AG04449 (cell line): ENCODE measurements around the gene IL17RD.

Experiments
- CTCF ChIA-PET: fragments of 350-600 bp; formaldehyde crosslinking; extraction: SDS; loops from one replicate; lab custom pipeline; 2021; ENCODE audit warnings: antibody characterized with exemption; lab: Yijun Ruan, JAX
- POLR2A ChIA-PET: fragments of 400-600, 350-600 bp; formaldehyde crosslinking; extraction: SDS; loops from one replicate; lab custom pipeline; 2020; ENCODE audit warnings: antibody characterized with exemption, inconsistent platforms; lab: Yijun Ruan, JAX
- DNase-seq: peaks from one replicate; pipeline ENCODE4 v3.0.0-alpha.2; 2010; ENCODE audit warnings: low read depth, low spot score
- H3K4me3 ChIP-seq: 2 replicates; pipeline ENCODE4 v1.5.1; 2011; ENCODE audit warnings: low read depth, mild to moderate bottlenecking, control low read depth, low read length
- CTCF ChIP-seq: IDR thresholded peaks from one replicate; pipeline ENCODE4 v1.5.1; 2011; ENCODE audit warnings: mild to moderate bottlenecking, moderate library complexity, low read length, control low read depth, inconsistent platforms; ENCODE audit not compliant: insufficient read depth; ENCODE audit errors: missing control alignments

The IL17RD gene

GRCh38 chr3:57109437-57110199 is 55.5 kb downstream of the IL17RD start:
- ChIA-PET CTCF (interaction anchor here (3.5 kb wide), 1 partner anchor 9 kb away, joined by 28 read pairs; no protein-coding TSS in a partner anchor), POLR2A (no interaction called here)
- TF ChIP-seq CTCF: no peak
- H3K4me3 ChIP-seq: no peak overlapping the region
- no peak for DNase-seq

- no peak for TF ChIP-seq CTCF
- no peak for DNase-seq
- CTCF ChIA-PET: no interaction called here
- no peak overlapping the region for H3K4me3 ChIP-seq
- POLR2A ChIA-PET: no interaction called here
These were observed 56.5 kb downstream of the IL17RD start for GRCh38 chr3:57108684-57109083.

GRCh38 chr3:57105585-57105984 is 59.6 kb downstream of the IL17RD start:
- CTCF ChIA-PET: interaction anchor here (1.2 kb wide), 2 partner anchors 15 to 116 kb away, joined by 3 read pairs; no protein-coding TSS in a partner anchor
- DNase-seq: no peak
- POLR2A ChIA-PET: no interaction called here
- no peak overlapping the region for H3K4me3 ChIP-seq
- no peak for TF ChIP-seq CTCF

- ChIA-PET CTCF (interaction anchor here (0.7 to 7.0 kb wide), 27 partner anchors 9 to 755 kb away, joined by 3 to 69 read pairs (median 5); no protein-coding TSS in a partner anchor), POLR2A (no interaction called here)
- DNase-seq: peak; percentile 36
- H3K4me3 ChIP-seq: no peak overlapping the region
- peak; percentile 79 for TF ChIP-seq CTCF
These were observed 65.0 kb downstream of the IL17RD start for GRCh38 chr3:57100046-57100695.

GRCh38 chr3:57098418-57099310 is 66.5 kb downstream of the IL17RD start:
- TF ChIP-seq CTCF: no peak
- ChIA-PET CTCF (interaction anchor here (0.5 to 7.0 kb wide), 9 partner anchors 8 to 1275 kb away, joined by 3 to 69 read pairs (median 5); no protein-coding TSS in a partner anchor), POLR2A (no interaction called here)
- H3K4me3 ChIP-seq: no peak overlapping the region
- no peak for DNase-seq
